ENCODE data around the gene RAB3D.

The RAB3D gene

GRCh38 chr19:11293433-11294389, 45.7 kb downstream of the RAB3D start:
- DNase-seq = peak; percentile 79

GRCh38 chr19:11291991-11292390, 47.5 kb downstream of the RAB3D start:
- DNase-seq = no peak

- no peak for DNase-seq
Measured at GRCh38 chr19:11291415-11291814, 48.0 kb downstream of the RAB3D start.

- DNase-seq = no peak
Measured at GRCh38 chr19:11290256-11290655, 49.2 kb downstream of the RAB3D start.

GRCh38 chr19:11288349-11288748, 51.1 kb downstream of the RAB3D start:
- no peak for DNase-seq

GRCh38 chr19:11286312-11286974, 53.0 kb downstream of the RAB3D start:
- no peak for DNase-seq

- DNase-seq = no peak
Measured at GRCh38 chr19:11284515-11284914, 54.9 kb downstream of the RAB3D start.

- DNase-seq = no peak
Measured at GRCh38 chr19:11281356-11282049, 58.0 kb downstream of the RAB3D start.

- DNase-seq = no peak
Measured at GRCh38 chr19:11279505-11280236, 59.8 kb downstream of the RAB3D start.

GRCh38 chr19:11278670-11279069, 60.8 kb downstream of the RAB3D start:
- no peak for DNase-seq

- DNase-seq = no peak
Measured at GRCh38 chr19:11274533-11275086, 64.8 kb downstream of the RAB3D start.

- no peak for DNase-seq
Measured at GRCh38 chr19:11273989-11274388, 65.5 kb downstream of the RAB3D start.

GRCh38 chr19:11273296-11273695, 66.2 kb downstream of the RAB3D start:
- DNase-seq = no peak
